Effector CD8-positive, alpha-beta T cell (primary cell): ENCODE measurements around the gene FLNC.

Experiments
- DNase-seq: peaks from one replicate; lab custom pipeline; 2025; lab: John Stamatoyannopoulos, UW
- total RNA-seq, 4 experiments: gene quantifications; one replicate each; lab custom pipeline; 2026; lab: John Stamatoyannopoulos, UW

FLNC gene
- total RNA-seq: 0 to 2.7 (median 0.67) reads per million in 4 experiments

GRCh38 chr7:128830231-128831177, at the start of gene FLNC:
FLNC (plus strand) TSS chr7:128830406; CDS start chr7:128830638, 232 bp downstream.
- no peak for DNase-seq

GRCh38 chr7:128781126-128781525, 49.1 kb upstream of the FLNC start:
- no peak for DNase-seq

- DNase-seq: no peak
These were observed 48.4 kb upstream of the FLNC start for GRCh38 chr7:128781851-128782250.

GRCh38 chr7:128783143-128783861, 46.9 kb upstream of the FLNC start:
- DNase-seq: no peak

- no peak for DNase-seq
These were observed 44.5 kb upstream of the FLNC start for GRCh38 chr7:128785738-128786137.

- DNase-seq: no peak
These were observed 41.5 kb upstream of the FLNC start for GRCh38 chr7:128788446-128789412.

GRCh38 chr7:128790315-128791041, 39.7 kb upstream of the FLNC start:
- peak; percentile 15 for DNase-seq

GRCh38 chr7:128791121-128791971, 38.9 kb upstream of the FLNC start, which contains the start of gene CCDC136:
CCDC136 (plus strand) TSS chr7:128791968; CDS start chr7:128792412, 444 bp downstream.
- peak; percentile 69 for DNase-seq

GRCh38 chr7:128791972-128792327, 38.3 kb upstream of the FLNC start:
- no peak for DNase-seq

GRCh38 chr7:128792471-128793180, 37.6 kb upstream of the FLNC start:
- no peak for DNase-seq

GRCh38 chr7:128793181-128793547, 37.0 kb upstream of the FLNC start:
- no peak for DNase-seq

GRCh38 chr7:128794020-128794419, 36.2 kb upstream of the FLNC start:
- DNase-seq: no peak

GRCh38 chr7:128794436-128794835, 35.8 kb upstream of the FLNC start:
- DNase-seq: no peak

- DNase-seq: no peak
These were observed 35.1 kb upstream of the FLNC start for GRCh38 chr7:128795129-128795528.

GRCh38 chr7:128796327-128796726, 33.9 kb upstream of the FLNC start:
- no peak for DNase-seq

- no peak for DNase-seq
These were observed 30.8 kb upstream of the FLNC start for GRCh38 chr7:128799451-128799850.

GRCh38 chr7:128800567-128800966, 29.6 kb upstream of the FLNC start:
- DNase-seq: no peak

GRCh38 chr7:128801003-128801402, 29.2 kb upstream of the FLNC start:
- DNase-seq: no peak

- DNase-seq: no peak
These were observed 28.4 kb upstream of the FLNC start for GRCh38 chr7:128801667-128802418.
